Measurements from ENCODE around the gene FNTB. TPM values are rescaled to one million over a fixed set of nuclear protein-coding genes. Genes with fewer than 3 reads are reported as not detected.

The FNTB gene
- total and polyA plus RNA-seq, 2 donors (not counting 1 experiment from before 2014, with no cell fraction given): 6.6 to 10.2 TPM

GRCh38 chr14:65103150-65103760, 116.6 kb downstream of the FNTB start:
- Histone ChIP-seq H3K4me2 (replicated peaks; ENCODE audit: low read depth, low read length, poor library complexity, severe bottlenecking) (peak overlapping the region; percentile 81), H3K27me3 (replicated peaks in 1 of 4; ENCODE audit: control extremely low read depth in 1 of 4, control insufficient read depth in 3 of 4, insufficient read depth in 4 of 4, low read length in 3 of 4) (no peaks in the 10 kb centered on the region), H3K9me3 (ENCODE audit: control extremely low read depth in 1 of 3, control insufficient read depth in 2 of 3, insufficient read depth in 1 of 3, low read length in 2 of 3) (no peaks in the 10 kb centered on the region), H4K20me1 (ENCODE audit: control insufficient read depth, insufficient read depth, low read length, poor library complexity, severe bottlenecking) (no peaks in the 10 kb centered on the region), H3K79me2 (ENCODE audit: control insufficient read depth, insufficient read depth, low read length) (peaks cover 28% of the 10 kb centered on the region), H2AFZ (ENCODE audit: insufficient read depth, low read depth, low read length, poor library complexity, severe bottlenecking) (peak overlapping the region; percentile 90), H3K4me3 (ENCODE audit: control extremely low read depth in 1 of 5, extremely low read depth in 1 of 5, insufficient read depth in 1 of 5, low read depth in 2 of 5, low read length in 4 of 5) (peak overlapping the region; percentile 62 to 93 (median 86)), H3K4me1 (ENCODE audit: control insufficient read depth in 2 of 2, insufficient read depth in 2 of 2, low read length in 2 of 2) (peaks cover 18 to 24% of the 10 kb centered on the region in 2 donors), H3K36me3 (replicated peaks in 1 of 2; ENCODE audit: control extremely low read depth in 1 of 2, control insufficient read depth in 1 of 2, extremely low read depth in 1 of 2, insufficient read depth in 2 of 2, low read length in 1 of 2) (no peaks in the 10 kb centered on the region), H3K9ac (ENCODE audit: low read length) (peak overlapping the region; percentile 84), H3K27ac (ENCODE audit: low read length in 2 of 2) (peak overlapping the region; percentile 22 to 26)
- DNase-seq: peak; percentile 41
- no peak for ATAC-seq (ENCODE audit: low read depth)
- TF ChIP-seq EZH2 (IDR thresholded peaks at IDR 0.05; ENCODE audit: borderline replicate concordance, insufficient read depth, low read depth, low read length, poor library complexity, severe bottlenecking): no peak
- TF ChIP-seq, protein P1, sequence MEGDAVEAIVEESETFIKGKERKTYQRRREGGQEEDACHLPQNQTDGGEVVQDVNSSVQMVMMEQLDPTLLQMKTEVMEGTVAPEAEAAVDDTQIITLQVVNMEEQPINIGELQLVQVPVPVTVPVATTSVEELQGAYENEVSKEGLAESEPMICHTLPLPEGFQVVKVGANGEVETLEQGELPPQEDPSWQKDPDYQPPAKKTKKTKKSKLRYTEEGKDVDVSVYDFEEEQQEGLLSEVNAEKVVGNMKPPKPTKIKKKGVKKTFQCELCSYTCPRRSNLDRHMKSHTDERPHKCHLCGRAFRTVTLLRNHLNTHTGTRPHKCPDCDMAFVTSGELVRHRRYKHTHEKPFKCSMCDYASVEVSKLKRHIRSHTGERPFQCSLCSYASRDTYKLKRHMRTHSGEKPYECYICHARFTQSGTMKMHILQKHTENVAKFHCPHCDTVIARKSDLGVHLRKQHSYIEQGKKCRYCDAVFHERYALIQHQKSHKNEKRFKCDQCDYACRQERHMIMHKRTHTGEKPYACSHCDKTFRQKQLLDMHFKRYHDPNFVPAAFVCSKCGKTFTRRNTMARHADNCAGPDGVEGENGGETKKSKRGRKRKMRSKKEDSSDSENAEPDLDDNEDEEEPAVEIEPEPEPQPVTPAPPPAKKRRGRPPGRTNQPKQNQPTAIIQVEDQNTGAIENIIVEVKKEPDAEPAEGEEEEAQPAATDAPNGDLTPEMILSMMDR (IDR thresholded peaks at IDR 0.05): no peak
- Mint-ChIP-seq H3K4me3 (peak overlapping the region; percentile 91), H3K27ac (peak overlapping the region; percentile 87), H3K27me3 (no peaks in the 10 kb centered on the region), H3K9me3 (ENCODE audit: insufficient read depth) (no peaks in the 10 kb centered on the region), H3K4me1 (peaks cover 32% of the 10 kb centered on the region)
- ChIA-PET POLR2A (interaction anchor here (0.7 to 1.1 kb wide), 2 partner anchors 102 to 857 kb away, joined by 3 to 10 read pairs; no protein-coding TSS in a partner anchor), CTCF (interaction anchor here (0.7 to 2.8 kb wide), 6 partner anchors 17 to 762 kb away, joined by 3 to 8 read pairs (median 5); partner anchors contain the start of gene FNTB)
- 0% methylated on average over 12 of the region's 22 CpGs for WGBS (ENCODE audit: insufficient coverage)
- intact Hi-C loops (cut with micrococcal nuclease): loop anchor here (1.0 to 5.0 kb wide), 6 partner anchors 56 to 1561 kb away; partner anchors contain the start of genes CHURC1, PPP2R5E, SGPP1 and WDR89

DNA sequence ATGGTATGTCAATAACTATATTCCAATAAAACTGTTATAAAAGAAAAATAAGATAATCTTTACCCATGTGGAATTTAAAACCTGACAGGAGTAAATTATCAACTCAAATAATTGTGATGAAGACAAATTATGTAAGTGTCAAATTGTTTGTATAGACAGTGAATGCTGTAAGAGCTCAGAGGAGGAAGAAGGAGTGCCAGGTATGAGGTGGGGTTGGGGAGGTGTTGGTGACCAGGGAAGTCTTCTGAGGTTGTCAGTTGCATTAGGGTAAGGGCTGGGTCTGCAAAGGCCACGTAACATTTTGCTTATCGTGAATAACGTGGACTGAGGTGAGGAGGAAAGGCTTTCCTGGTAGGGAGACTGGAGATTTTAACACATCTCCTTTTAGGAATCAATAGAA, 118.1 kb downstream of the FNTB start:
- H3K9me3 Mint-ChIP-seq (ENCODE audit: insufficient read depth): no peaks in the 10 kb centered on the region

More for the DNA sequence above, 118.1 kb downstream of the FNTB start:
- Histone ChIP-seq H3K36me3 (replicated peaks in 1 of 2; ENCODE audit: control extremely low read depth in 1 of 2, control insufficient read depth in 1 of 2, extremely low read depth in 1 of 2, insufficient read depth in 2 of 2, low read length in 1 of 2) (no peaks in the 10 kb centered on the region), H4K20me1 (ENCODE audit: control insufficient read depth, insufficient read depth, low read length, poor library complexity, severe bottlenecking) (no peaks in the 10 kb centered on the region), H3K4me3 (ENCODE audit: control extremely low read depth in 1 of 5, extremely low read depth in 1 of 5, insufficient read depth in 1 of 5, low read depth in 2 of 5, low read length in 4 of 5) (no peak overlapping the region), H2AFZ (ENCODE audit: insufficient read depth, low read depth, low read length, poor library complexity, severe bottlenecking) (no peak overlapping the region), H3K9ac (ENCODE audit: low read length) (no peak overlapping the region), H3K27ac (ENCODE audit: low read length in 2 of 2) (no peak overlapping the region), H3K27me3 (replicated peaks in 1 of 4; ENCODE audit: control extremely low read depth in 1 of 4, control insufficient read depth in 3 of 4, insufficient read depth in 4 of 4, low read length in 3 of 4) (no peaks in the 10 kb centered on the region), H3K79me2 (ENCODE audit: control insufficient read depth, insufficient read depth, low read length) (peaks cover 18% of the 10 kb centered on the region), H3K4me2 (replicated peaks; ENCODE audit: low read depth, low read length, poor library complexity, severe bottlenecking) (no peak overlapping the region), H3K9me3 (ENCODE audit: control extremely low read depth in 1 of 3, control insufficient read depth in 2 of 3, insufficient read depth in 1 of 3, low read length in 2 of 3) (no peaks in the 10 kb centered on the region), H3K4me1 (ENCODE audit: control insufficient read depth in 2 of 2, insufficient read depth in 2 of 2, low read length in 2 of 2) (peaks cover 15 to 17% of the 10 kb centered on the region in 2 donors)
- no CpG with 5 or more reads among the region's 3 CpGs for WGBS (ENCODE audit: insufficient coverage)
- ATAC-seq (ENCODE audit: low read depth): no peak
- no peak overlapping the region for H3K27ac Mint-ChIP-seq
- intact Hi-C loops (cut with micrococcal nuclease): loop anchor here (5.0 kb wide), 4 partner anchors 123 to 1562 kb away; partner anchors contain the start of genes PPP2R5E, SGPP1 and WDR89
- no peak for DNase-seq
- TF ChIP-seq, protein P1 (IDR thresholded peaks at IDR 0.05): no peak
- TF ChIP-seq EZH2 (IDR thresholded peaks at IDR 0.05; ENCODE audit: borderline replicate concordance, insufficient read depth, low read depth, low read length, poor library complexity, severe bottlenecking): no peak
- no peak overlapping the region for H3K4me3 Mint-ChIP-seq
- peaks cover 21% of the 10 kb centered on the region for H3K4me1 Mint-ChIP-seq
- no peaks in the 10 kb centered on the region for H3K27me3 Mint-ChIP-seq
- POLR2A ChIA-PET: no interaction called here
- CTCF ChIA-PET: interaction anchor here (2.8 kb wide), 1 partner anchor 60 kb away, joined by 8 read pairs; no protein-coding TSS in a partner anchor
